Panc1 (cell line): Measurements from ENCODE around the gene AATK. TPM values are rescaled to one million over a fixed set of nuclear protein-coding genes. Genes with fewer than 3 reads are reported as not detected.

Experiments
- ATAC-seq: fragments of 200-7000 bp; cut with Tn5 transposase; 2 replicates; pipeline ENCODE4 v1.9.1; 2020; ENCODE audit warnings: mild to moderate bottlenecking, moderate library complexity
- BruUV-seq: library from RNA; stranded (reverse); fragments of 400-500 nt; replicated peaks from 2 replicates; lab custom pipeline; 2021; lab: Mats Ljungman, UMichigan
- CTCF ChIA-PET: fragments of 300-600 bp; sonication (Branson Sonifier 250); formaldehyde crosslinking; loops from one replicate; lab custom pipeline; 2022; ENCODE audit warnings: antibody characterized with exemption; lab: Charles Lee
- POLR2A ChIA-PET: fragments of 300-600 bp; sonication (Branson Sonifier 250); formaldehyde crosslinking; loops from one replicate; lab custom pipeline; 2022; ENCODE audit warnings: antibody characterized with exemption; lab: Charles Lee
- DNase-seq: peaks from one replicate; pipeline ENCODE4 v3.0.0-alpha.2; 2010; ENCODE audit warnings: low read depth, low spot score
- H3K27ac ChIP-seq: 2 replicates; pipeline ENCODE4 v1.5.1; 2011; ENCODE audit warnings: mild to moderate bottlenecking, low read length, inconsistent platforms
- H3K27me3 ChIP-seq: fragments of 200-500 bp; sonication (Bioruptor generic); 2 replicates; pipeline ENCODE4 v1.6.0; 2014; ENCODE audit warnings: low read length, inconsistent platforms; ENCODE audit not compliant: control insufficient read depth, insufficient read depth
- H3K36me3 ChIP-seq: fragments of 200-500 bp; sonication (Bioruptor generic); 2 replicates; pipeline ENCODE4 v1.5.1; 2014; ENCODE audit warnings: inconsistent platforms, mild to moderate bottlenecking, low read length, moderate library complexity; ENCODE audit not compliant: control insufficient read depth, insufficient read depth
- H3K4me1 ChIP-seq: 2 replicates; pipeline ENCODE4 v1.5.1; 2011; ENCODE audit warnings: inconsistent platforms, mild to moderate bottlenecking, low read length, moderate library complexity; ENCODE audit not compliant: control insufficient read depth, insufficient read depth
- H3K4me3 ChIP-seq, 2 experiments: 2 replicates each; pipeline ENCODE4 v1.5.1; 2011 to 2012; ENCODE audit warnings: low read depth in 2 of 2, low read length in 2 of 2, mild to moderate bottlenecking in 2 of 2, inconsistent platforms in 1 of 2, moderate library complexity in 1 of 2
- H3K9me3 ChIP-seq: fragments of 200-500 bp; sonication (Bioruptor generic); 2 replicates; pipeline ENCODE4 v1.5.1; 2014; ENCODE audit warnings: low read depth, mild to moderate bottlenecking, inconsistent platforms, low read length, moderate library complexity; ENCODE audit not compliant: control insufficient read depth, insufficient read depth
- POLR2AphosphoS5 ChIP-seq: IDR thresholded peaks from 2 replicates; pipeline ENCODE4 v1.6.1; 2012; ENCODE audit warnings: mild to moderate bottlenecking, low read depth, low read length, moderate library complexity
- SIN3A ChIP-seq: IDR thresholded peaks from 2 replicates; pipeline ENCODE4 v1.6.1; 2012; ENCODE audit warnings: low read depth, mild to moderate bottlenecking, low read length, moderate library complexity, borderline replicate concordance; ENCODE audit not compliant: insufficient read depth
- TCF7L2 ChIP-seq: IDR thresholded peaks from 2 replicates; pipeline ENCODE4 v1.6.1; 2011; ENCODE audit warnings: mild to moderate bottlenecking, low read depth, low read length, inconsistent platforms
- in situ Hi-C: cut with HindIII; loops from 2 replicates; pipeline ENCODE4 v1.10.0; 2016; ENCODE audit warnings: low sequenced_read_pairs, low pct_unique_long_range_greater_than_20kb
- intact Hi-C: fragments of 100-400 bp; cut with micrococcal nuclease; formaldehyde crosslinking; loops from one replicate; pipeline ENCODE4 v1.10.0; 2022; ENCODE audit not compliant: unreplicated experiment
- total RNA-seq: library from RNA; stranded (reverse); gene quantifications from one replicate; pipeline ENCODE4 v1.2.1, GENCODE V29; 2021; ENCODE audit not compliant: unreplicated experiment
- TF ChIP-seq, protein P1 (sequence below): fragments of 450-650 bp; IDR thresholded peaks from 2 replicates; pipeline ENCODE4 v1.5.1; 2017; ENCODE audit warnings: mild to moderate bottlenecking
- TF ChIP-seq, protein P2 (sequence below), 2 experiments: IDR thresholded peaks; 2 replicates each; pipeline ENCODE4 v1.6.1; 2011 to 2012; ENCODE audit warnings: low read depth in 2 of 2, control low read depth in 1 of 2, low read length in 1 of 2, mild to moderate bottlenecking in 1 of 2, moderate library complexity in 1 of 2; ENCODE audit not compliant: insufficient read depth in 1 of 2

Gene AATK
- total RNA-seq, 1 experiment from 2014 or later: 3.7 TPM

DNA sequence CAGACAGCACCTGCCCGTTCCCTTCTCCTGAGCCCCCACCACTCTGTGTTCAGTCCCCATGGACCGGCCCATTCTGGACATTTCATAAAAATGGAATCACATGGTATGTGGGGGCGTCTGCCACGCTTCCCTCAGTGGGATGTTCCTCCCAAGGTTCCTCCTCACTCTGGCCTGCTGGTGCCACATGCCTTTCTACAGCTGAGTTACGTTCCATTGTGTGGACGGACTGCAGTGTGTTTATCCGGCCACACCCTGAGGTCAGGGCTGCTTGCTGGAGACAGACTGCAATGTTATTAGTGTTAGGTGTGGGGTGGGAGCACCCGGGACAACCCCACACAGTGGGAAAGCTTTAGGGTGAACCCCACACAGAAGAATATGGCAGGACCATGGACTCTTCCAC, 5.9 kb upstream of the AATK start:
- ATAC-seq (no peak), DNase-seq (no peak)
- Histone ChIP-seq H3K36me3 (no peaks in the 10 kb centered on the region), H3K9me3 (no peaks in the 10 kb centered on the region), H3K4me1 (no peaks in the 10 kb centered on the region), H3K27ac (no peak overlapping the region), H3K27me3 (no peaks in the 10 kb centered on the region), H3K4me3 (no peak overlapping the region)
- TF ChIP-seq, protein P1, sequence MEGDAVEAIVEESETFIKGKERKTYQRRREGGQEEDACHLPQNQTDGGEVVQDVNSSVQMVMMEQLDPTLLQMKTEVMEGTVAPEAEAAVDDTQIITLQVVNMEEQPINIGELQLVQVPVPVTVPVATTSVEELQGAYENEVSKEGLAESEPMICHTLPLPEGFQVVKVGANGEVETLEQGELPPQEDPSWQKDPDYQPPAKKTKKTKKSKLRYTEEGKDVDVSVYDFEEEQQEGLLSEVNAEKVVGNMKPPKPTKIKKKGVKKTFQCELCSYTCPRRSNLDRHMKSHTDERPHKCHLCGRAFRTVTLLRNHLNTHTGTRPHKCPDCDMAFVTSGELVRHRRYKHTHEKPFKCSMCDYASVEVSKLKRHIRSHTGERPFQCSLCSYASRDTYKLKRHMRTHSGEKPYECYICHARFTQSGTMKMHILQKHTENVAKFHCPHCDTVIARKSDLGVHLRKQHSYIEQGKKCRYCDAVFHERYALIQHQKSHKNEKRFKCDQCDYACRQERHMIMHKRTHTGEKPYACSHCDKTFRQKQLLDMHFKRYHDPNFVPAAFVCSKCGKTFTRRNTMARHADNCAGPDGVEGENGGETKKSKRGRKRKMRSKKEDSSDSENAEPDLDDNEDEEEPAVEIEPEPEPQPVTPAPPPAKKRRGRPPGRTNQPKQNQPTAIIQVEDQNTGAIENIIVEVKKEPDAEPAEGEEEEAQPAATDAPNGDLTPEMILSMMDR: no peak
- TF ChIP-seq, protein P2, sequence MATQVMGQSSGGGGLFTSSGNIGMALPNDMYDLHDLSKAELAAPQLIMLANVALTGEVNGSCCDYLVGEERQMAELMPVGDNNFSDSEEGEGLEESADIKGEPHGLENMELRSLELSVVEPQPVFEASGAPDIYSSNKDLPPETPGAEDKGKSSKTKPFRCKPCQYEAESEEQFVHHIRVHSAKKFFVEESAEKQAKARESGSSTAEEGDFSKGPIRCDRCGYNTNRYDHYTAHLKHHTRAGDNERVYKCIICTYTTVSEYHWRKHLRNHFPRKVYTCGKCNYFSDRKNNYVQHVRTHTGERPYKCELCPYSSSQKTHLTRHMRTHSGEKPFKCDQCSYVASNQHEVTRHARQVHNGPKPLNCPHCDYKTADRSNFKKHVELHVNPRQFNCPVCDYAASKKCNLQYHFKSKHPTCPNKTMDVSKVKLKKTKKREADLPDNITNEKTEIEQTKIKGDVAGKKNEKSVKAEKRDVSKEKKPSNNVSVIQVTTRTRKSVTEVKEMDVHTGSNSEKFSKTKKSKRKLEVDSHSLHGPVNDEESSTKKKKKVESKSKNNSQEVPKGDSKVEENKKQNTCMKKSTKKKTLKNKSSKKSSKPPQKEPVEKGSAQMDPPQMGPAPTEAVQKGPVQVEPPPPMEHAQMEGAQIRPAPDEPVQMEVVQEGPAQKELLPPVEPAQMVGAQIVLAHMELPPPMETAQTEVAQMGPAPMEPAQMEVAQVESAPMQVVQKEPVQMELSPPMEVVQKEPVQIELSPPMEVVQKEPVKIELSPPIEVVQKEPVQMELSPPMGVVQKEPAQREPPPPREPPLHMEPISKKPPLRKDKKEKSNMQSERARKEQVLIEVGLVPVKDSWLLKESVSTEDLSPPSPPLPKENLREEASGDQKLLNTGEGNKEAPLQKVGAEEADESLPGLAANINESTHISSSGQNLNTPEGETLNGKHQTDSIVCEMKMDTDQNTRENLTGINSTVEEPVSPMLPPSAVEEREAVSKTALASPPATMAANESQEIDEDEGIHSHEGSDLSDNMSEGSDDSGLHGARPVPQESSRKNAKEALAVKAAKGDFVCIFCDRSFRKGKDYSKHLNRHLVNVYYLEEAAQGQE (IDR thresholded peaks at IDR 0.05; ENCODE audit: insufficient read depth in 1 of 2, low read depth in 2 of 2, low read length in 1 of 2): no peak
- no peak for TF ChIP-seq SIN3A
- TF ChIP-seq POLR2AphosphoS5: no peak
- no peak for TF ChIP-seq TCF7L2
- no TSS peak for BruUV-seq
- intact Hi-C loops (no loop called here), in situ Hi-C loops (no loop called here)
- POLR2A ChIA-PET: no interaction called here
- CTCF ChIA-PET: no interaction called here

DNA sequence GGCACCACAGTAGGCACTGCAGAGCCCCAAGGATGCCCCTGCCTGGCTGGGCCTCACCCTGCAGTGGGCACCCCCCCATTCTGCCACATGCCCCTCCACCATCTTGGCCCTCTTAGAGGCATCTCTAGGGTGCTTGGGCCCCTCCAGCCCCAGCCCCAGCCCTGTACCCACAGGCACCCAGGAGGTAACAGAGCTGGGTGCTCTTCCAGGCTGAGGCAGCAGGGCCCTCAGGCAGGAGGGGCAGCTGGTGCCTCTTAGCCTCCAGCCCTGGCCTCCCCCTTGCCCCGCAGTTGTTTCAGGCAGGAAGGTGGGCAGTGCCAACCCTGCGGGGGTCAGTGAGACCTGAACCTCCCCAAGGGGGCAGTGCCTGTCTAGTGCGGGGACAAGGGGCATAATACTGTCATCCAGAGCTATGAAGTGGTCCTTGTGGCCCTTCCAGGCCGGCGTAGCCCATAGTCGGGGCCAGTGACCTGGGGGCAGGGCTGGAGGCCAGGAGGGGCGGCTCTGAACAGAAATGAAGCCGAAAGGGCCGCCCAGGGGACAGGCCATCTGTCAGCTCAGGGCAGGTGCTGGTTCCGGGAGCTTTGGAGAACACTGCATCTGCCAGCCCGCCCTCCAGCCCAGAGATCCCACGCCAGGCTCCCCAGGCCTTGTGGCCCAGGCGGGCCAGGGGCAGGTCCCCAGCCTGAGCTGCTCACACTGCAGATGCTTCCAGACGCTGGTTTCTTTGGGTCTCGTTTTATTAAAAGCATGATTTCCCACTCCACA, 4.9 kb upstream of the AATK start:
- no TSS peak for BruUV-seq
- no peak overlapping the region for H3K4me3 ChIP-seq
- H3K36me3 ChIP-seq: no peaks in the 10 kb centered on the region
- ATAC-seq (0 out of 2 replicates have a peak, but pooled peaks have one; percentile 21), DNase-seq (no peak)
- POLR2A ChIA-PET: no interaction called here
- CTCF ChIA-PET: no interaction called here
- intact Hi-C loops (no loop called here), in situ Hi-C loops (no loop called here)
- TF ChIP-seq TCF7L2 (no peak), SIN3A (no peak), POLR2AphosphoS5 (no peak)
- TF ChIP-seq, protein P1: no peak
- TF ChIP-seq, protein P2 (IDR thresholded peaks at IDR 0.05; ENCODE audit: insufficient read depth in 1 of 2, low read depth in 2 of 2, low read length in 1 of 2): no peak
- H3K9me3 ChIP-seq: no peaks in the 10 kb centered on the region
- H3K4me1 ChIP-seq: no peaks in the 10 kb centered on the region
- H3K27ac ChIP-seq: no peak overlapping the region
- H3K27me3 ChIP-seq: no peaks in the 10 kb centered on the region
